NCI-H2029 (cell line): ENCODE results near the gene KASH5.

ENCODE experiments used
- DNase-seq: peaks from one replicate; lab custom pipeline; 2025; lab: John Stamatoyannopoulos, UW

The KASH5 gene

GRCh38 chr19:49387936-49388372, at the start of gene KASH5:
KASH5 (plus strand) TSS chr19:49388249; CDS start chr19:49390884, 2,635 bp downstream.
- DNase-seq: peak; percentile 55

- peak; percentile 48 for DNase-seq
Observed at GRCh38 chr19:49338691-49339300, 49.3 kb upstream of the KASH5 start.

GRCh38 chr19:49339301-49340068, 48.6 kb upstream of the KASH5 start:
- DNase-seq: no peak

- peak; percentile 19 for DNase-seq
Observed at GRCh38 chr19:49340069-49340864, 47.8 kb upstream of the KASH5 start.

- DNase-seq: no peak
Observed at GRCh38 chr19:49340865-49341718, 47.0 kb upstream of the KASH5 start.

- no peak for DNase-seq
Observed at GRCh38 chr19:49342291-49342721, 45.7 kb upstream of the KASH5 start.

- no peak for DNase-seq
Observed at GRCh38 chr19:49343123-49343522, 44.9 kb upstream of the KASH5 start.

GRCh38 chr19:49344505-49345423, 43.3 kb upstream of the KASH5 start:
- DNase-seq: no peak

GRCh38 chr19:49347191-49347590, 40.9 kb upstream of the KASH5 start:
- DNase-seq: no peak

- DNase-seq: no peak
Observed at GRCh38 chr19:49347835-49348234, 40.2 kb upstream of the KASH5 start.

GRCh38 chr19:49348305-49349189, 39.5 kb upstream of the KASH5 start:
- DNase-seq: no peak

GRCh38 chr19:49349567-49349966, 38.5 kb upstream of the KASH5 start:
- DNase-seq: no peak

GRCh38 chr19:49355909-49356353, 32.1 kb upstream of the KASH5 start:
- no peak for DNase-seq

GRCh38 chr19:49356382-49356781, 31.7 kb upstream of the KASH5 start:
- DNase-seq: no peak

- DNase-seq: no peak
Observed at GRCh38 chr19:49357186-49357585, 30.9 kb upstream of the KASH5 start.

GRCh38 chr19:49359851-49360820, 27.9 kb upstream of the KASH5 start:
- no peak for DNase-seq

GRCh38 chr19:49361438-49362047, 26.5 kb upstream of the KASH5 start:
- DNase-seq: no peak
